Astrocyte of the cerebellum (primary cell): ENCODE results near the gene AHCY.
"Not testable (repeated sequence)": the region's sequence is repeated elsewhere in the genome, so short reads cannot be mapped to it uniquely, and the experiment has no call there.

ENCODE experiments used
- DNase-seq: peaks from one replicate; pipeline ENCODE4 v3.0.0-alpha.2; 2011; ENCODE audit warnings: low read depth
- H3K4me3 ChIP-seq: 2 replicates; pipeline ENCODE4 v1.5.1; 2011; ENCODE audit warnings: mild to moderate bottlenecking, low read depth, low read length, moderate library complexity
- in situ Hi-C: cut with HindIII; loops from 2 replicates; pipeline ENCODE4 v1.10.0; 2017; ENCODE audit warnings: low sequenced_read_pairs
- TF ChIP-seq, protein P1 (sequence below): IDR thresholded peaks from 2 replicates; pipeline ENCODE4 v1.5.1; 2012; ENCODE audit warnings: low read length, low read depth, moderate library complexity, mild to moderate bottlenecking; ENCODE audit errors: missing control alignments

The AHCY gene

DNA sequence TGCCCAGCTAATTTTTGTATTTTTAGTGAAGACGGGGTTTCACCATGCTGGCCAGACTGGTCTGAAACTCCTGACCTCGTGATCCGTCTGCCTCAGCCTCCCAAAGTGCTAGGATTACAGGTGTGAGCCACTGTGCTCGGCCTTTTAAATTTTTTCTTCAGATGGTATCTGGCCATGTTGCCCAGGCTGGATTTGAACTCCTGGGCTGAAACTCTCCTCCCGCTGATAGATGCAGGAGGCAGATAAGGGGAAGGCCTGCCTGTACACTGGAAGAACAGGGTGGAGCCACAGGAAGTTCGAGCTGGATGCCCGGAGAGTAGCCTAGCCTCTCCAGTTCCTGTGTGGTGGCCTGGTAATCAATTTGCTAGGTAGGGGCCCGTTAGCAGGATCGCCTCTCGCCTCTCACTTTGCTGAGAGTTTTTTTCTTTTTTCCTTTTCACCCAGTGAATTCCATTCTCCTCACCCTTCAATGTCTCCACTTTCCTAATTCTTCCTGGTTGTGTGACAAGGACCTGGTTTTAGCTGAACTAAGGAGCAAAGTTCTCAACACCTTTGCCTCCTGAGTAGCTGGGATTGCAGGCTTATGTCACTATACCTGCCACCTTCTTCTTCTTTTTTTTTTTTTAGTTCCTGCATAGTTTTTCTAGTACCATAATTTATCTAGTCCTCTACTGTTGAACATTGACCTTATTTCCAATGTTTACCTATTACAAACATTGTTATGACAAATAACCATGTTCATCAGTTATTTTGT, 40.5 kb upstream of the AHCY start:
- in situ Hi-C loops, result no loop called here
- TF ChIP-seq, protein P1, sequence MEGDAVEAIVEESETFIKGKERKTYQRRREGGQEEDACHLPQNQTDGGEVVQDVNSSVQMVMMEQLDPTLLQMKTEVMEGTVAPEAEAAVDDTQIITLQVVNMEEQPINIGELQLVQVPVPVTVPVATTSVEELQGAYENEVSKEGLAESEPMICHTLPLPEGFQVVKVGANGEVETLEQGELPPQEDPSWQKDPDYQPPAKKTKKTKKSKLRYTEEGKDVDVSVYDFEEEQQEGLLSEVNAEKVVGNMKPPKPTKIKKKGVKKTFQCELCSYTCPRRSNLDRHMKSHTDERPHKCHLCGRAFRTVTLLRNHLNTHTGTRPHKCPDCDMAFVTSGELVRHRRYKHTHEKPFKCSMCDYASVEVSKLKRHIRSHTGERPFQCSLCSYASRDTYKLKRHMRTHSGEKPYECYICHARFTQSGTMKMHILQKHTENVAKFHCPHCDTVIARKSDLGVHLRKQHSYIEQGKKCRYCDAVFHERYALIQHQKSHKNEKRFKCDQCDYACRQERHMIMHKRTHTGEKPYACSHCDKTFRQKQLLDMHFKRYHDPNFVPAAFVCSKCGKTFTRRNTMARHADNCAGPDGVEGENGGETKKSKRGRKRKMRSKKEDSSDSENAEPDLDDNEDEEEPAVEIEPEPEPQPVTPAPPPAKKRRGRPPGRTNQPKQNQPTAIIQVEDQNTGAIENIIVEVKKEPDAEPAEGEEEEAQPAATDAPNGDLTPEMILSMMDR, result no peak
- H3K4me3 ChIP-seq, result no peak overlapping the region
- DNase-seq, result no peak

DNA sequence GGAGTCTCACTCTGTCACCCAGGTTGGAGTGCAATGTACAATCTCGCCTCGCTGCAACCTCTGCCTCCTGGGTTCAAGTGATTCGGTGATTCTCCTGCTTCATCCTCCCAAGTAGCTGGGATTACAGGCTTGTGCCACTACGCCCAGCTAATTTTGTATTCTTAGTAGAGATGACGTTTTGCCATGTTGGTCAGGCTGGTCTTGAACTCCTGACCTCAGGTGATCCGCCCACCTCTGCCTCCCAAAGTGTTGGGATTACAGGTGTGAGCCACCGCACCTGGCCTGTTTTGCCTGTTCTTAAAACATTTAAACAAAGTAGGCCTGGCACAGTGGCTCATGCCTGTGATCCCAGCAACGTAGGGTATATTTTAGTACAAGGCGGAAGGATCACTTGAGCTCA, 38.0 kb upstream of the AHCY start:
- in situ Hi-C loops, H3K4me3 ChIP-seq, DNase-seq: not testable (repeated sequence)

DNA sequence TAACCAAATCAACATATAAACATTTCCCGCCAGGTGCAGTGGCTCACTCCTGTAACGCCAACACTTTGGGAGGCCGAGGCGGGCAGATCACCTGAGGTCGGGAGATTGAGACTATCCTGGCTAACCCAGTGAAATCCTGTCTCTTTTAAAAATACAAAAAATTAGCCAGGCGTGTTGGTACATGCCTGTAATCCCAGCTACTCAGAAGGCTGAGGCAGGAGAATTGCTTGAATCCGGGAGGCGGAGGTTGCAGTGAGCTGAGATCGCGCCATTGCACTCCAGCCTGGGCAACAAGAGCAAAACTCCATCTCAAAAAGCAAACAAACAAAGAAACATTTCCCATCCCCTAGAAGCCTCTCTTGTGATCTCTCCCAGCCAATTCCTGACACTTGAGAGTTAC, 37.6 kb upstream of the AHCY start:
- H3K4me3 ChIP-seq, in situ Hi-C loops, DNase-seq: not testable (repeated sequence)

DNA sequence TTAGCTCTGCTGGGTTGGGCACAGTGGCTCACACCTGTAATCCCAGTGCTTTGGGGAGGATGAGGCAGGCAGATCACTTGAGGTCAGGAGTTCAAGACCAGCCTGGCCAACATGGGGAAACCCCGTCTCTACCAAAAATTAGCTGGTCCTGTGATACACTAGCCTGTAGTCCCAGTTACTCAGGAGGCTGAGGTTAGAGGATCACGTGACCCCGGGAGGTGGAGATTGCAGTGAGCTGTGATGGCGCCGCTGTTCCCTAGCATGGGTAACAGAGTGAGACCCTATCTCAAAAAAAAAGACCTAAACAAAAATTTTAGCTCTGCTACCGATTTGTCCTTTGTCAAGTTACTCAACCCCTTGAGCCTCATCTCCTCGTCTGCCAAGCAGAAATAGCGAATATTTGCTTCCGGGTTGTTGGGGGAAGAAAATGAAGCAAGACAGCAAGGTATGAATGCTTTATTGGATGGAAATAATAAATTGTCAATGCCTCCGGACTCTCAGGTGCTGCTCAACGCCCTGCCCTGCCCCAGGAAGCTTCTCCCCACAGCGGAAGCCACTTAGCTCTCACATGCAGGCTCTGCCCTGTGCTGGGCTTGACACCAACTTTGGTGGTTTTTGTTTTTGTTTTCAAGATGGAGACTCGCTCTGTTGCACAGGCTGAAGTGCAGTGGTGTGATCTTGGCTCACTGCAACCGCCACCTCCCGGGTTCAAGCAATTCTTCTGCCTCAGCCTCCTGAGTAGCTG, 35.0 kb upstream of the AHCY start:
- TF ChIP-seq, protein P1, result no peak
- in situ Hi-C loops, result no loop called here
- H3K4me3 ChIP-seq, result no peak overlapping the region
- DNase-seq, result no peak

DNA sequence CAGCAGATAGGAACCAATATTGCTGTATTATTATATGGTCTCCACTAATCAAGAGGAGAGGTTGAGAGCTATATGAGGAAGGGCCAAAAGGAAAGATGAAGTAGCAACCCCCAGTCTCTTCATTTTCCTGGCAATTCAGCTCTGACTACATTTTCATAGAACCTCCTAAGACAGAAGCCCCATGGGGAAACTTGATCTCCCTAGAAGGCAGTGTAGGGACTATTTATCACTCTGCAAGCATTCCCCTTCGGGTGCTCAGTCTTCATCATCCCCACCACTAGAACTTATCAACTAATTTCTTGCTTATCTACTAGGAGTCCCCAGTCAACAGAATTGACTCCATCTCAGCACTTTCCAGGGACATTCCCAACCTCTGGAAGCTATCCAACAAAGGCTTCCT, 34.4 kb upstream of the AHCY start:
- TF ChIP-seq, protein P1, result no peak
- DNase-seq, result no peak
- H3K4me3 ChIP-seq, result no peak overlapping the region
- in situ Hi-C loops, result no loop called here

DNA sequence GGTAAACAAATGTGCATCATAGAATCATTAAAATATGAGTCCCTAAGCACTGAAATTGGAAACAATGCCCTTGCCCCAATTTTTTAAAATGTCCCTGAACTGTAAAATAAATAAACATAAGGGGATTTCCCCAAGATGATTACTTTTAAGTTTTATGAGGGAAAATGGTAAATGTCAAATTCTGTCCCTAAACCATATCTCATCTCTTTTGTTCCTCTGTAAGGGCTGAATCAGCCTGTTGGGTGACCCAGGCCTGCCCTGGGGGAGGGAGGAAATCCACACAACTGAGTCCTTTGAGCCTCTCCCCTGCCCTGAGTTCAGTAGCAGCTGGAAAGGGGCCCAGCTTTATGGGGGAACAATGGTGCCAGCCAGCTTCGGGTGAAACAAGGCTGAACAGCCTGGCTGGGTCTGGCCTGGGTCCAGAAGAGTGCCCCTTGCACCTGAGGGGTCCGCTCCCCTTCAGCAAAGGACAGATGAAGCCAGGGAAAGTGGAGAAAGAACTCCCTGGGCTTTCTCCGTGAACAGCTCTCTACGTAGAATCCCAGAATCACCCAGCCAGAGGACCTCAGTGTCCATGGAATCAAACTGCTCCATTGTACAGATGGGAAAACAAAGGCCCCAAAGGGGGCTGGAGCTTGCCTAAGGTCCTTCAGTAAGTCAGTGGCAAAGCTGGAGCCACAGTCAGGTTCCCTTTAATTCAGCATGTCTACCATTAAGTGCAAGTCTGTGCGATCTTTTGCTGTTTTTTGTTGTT, 31.7 kb upstream of the AHCY start:
- in situ Hi-C loops, result no loop called here
- H3K4me3 ChIP-seq, result no peak overlapping the region
- no peak for DNase-seq
- TF ChIP-seq, protein P1, result no peak

DNA sequence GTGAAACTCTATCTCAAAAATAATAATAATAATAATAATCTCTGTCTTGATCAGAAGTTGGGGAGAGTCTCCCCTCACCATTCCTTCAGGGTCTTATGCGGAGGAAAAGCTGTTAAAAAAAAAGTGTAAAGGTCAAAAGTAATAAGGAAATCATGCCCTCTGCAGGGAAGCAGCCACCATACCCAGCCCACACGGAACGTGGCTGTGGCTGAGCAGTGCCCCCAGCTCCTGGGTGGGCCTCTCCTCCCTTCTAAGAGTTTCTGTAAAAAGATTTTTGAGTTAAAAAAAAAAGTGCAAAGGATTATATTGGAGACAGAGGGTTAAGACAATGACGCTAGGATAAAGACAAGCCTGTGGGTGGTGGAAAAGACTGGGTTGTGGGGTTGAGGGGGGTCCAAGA, 30.6 kb upstream of the AHCY start:
- in situ Hi-C loops, result no loop called here

More for the DNA sequence above, 30.6 kb upstream of the AHCY start:
- H3K4me3 ChIP-seq, result no peak overlapping the region
- no peak for DNase-seq
- TF ChIP-seq, protein P1, result no peak
